Uterus (tissue), 4 donors: Measurements from ENCODE around the gene FARS2. TPM values are rescaled to one million over a fixed set of nuclear protein-coding genes. Genes with fewer than 3 reads are reported as not detected.

Source experiments
- DNase-seq, 2 donors: peaks; one replicate each; pipeline ENCODE4 v3.0.0-alpha.2; 2019 to 2020
- H3K27ac ChIP-seq, 2 donors: fragments of 200-600 bp; sonication (generic); 1 replicate in 1 of 2; 2 replicates in 1 of 2; pipeline ENCODE4 v1.5.1; 2016 to 2018
- H3K27me3 ChIP-seq, 2 donors: fragments of 200-600 bp; sonication (generic); one replicate each; pipeline ENCODE4 v1.5.1; 2018 to 2019; ENCODE audit warnings: control low read depth in 1 of 2
- H3K36me3 ChIP-seq, 2 donors: fragments of 200-600 bp; sonication (generic); one replicate each; pipeline ENCODE4 v1.5.1; 2019; ENCODE audit warnings: control low read depth in 1 of 2
- H3K4me1 ChIP-seq, 2 donors: fragments of 200-600 bp; sonication (generic); one replicate each; pipeline ENCODE4 v1.5.1; 2018 to 2019; ENCODE audit warnings: control low read depth in 1 of 2
- H3K4me3 ChIP-seq, 2 donors: fragments of 200-600 bp; sonication (generic); 1 replicate in 1 of 2; 2 replicates in 1 of 2; pipeline ENCODE4 v1.5.1; 2018 to 2019; ENCODE audit warnings: mild to moderate bottlenecking in 1 of 2
- H3K9me3 ChIP-seq, 2 donors: fragments of 200-600 bp; sonication (generic); one replicate each; pipeline ENCODE4 v1.5.1; 2019; ENCODE audit warnings: control low read depth in 1 of 2
- POLR2A ChIP-seq, 2 donors: fragments of 450-650 bp; IDR thresholded peaks; one replicate each; pipeline ENCODE4 v1.6.1; 2016; ENCODE audit warnings: antibody characterized with exemption in 2 of 2, mild to moderate bottlenecking in 1 of 2, moderate library complexity in 1 of 2
- intact Hi-C: fragments of 100-400 bp; cut with DNase I; formaldehyde crosslinking; loops from one replicate; pipeline ENCODE4 v1.15.1; 2023; ENCODE audit warnings: low total_unique reads
- total RNA-seq, 4 donors: library from RNA; depleted of rRNA in 3 of 4; stranded (reverse); fragments of >200 nt in 3 of 4; gene quantifications; one replicate each; pipeline versions ENCODE4 v1.1.0 to v1.2.4, GENCODE V29; 2014 to 2023
- TF ChIP-seq, protein P1 (sequence below), 4 experiments: fragments of 200-600 bp in 2 of 4; fragments of 450-650 bp in 2 of 4; sonication (generic) in 2 of 4; IDR thresholded peaks; one replicate each; pipeline ENCODE4 v1.5.1; 2016 to 2019; ENCODE audit warnings: antibody characterized with exemption in 4 of 4, mild to moderate bottlenecking in 2 of 4, moderate library complexity in 1 of 4
- donor health status: DM: yes; HTN: yes; CAD: no.

Gene FARS2
- total RNA-seq, 4 donors from 2014 or later: 14.4 to 32.5 (median 25.6) TPM

DNA sequence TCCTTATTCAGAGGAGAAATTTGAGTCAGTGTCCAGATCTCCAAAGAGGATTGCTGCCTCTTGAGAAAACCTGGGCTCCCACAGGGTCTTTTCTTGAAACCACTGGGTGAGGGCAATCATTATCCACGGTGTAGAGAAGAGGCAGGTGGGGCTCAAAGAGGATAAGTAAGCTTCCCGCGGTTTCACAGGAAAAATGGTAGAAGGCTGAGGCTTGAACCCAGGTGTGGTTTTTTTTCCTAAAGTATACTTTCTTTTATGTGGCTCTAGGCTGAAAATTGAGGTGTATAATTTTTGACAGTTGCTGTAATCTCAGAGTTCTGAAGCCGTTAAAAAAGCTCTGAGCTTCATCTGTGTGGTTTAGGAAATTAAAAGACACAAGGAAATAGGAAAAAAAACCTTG is 164.5 kb downstream of the FARS2 start:
- no peak overlapping the region for H3K27ac ChIP-seq
- no peak for TF ChIP-seq POLR2A (IDR thresholded peaks at IDR 0.05)
- TF ChIP-seq, protein P1, sequence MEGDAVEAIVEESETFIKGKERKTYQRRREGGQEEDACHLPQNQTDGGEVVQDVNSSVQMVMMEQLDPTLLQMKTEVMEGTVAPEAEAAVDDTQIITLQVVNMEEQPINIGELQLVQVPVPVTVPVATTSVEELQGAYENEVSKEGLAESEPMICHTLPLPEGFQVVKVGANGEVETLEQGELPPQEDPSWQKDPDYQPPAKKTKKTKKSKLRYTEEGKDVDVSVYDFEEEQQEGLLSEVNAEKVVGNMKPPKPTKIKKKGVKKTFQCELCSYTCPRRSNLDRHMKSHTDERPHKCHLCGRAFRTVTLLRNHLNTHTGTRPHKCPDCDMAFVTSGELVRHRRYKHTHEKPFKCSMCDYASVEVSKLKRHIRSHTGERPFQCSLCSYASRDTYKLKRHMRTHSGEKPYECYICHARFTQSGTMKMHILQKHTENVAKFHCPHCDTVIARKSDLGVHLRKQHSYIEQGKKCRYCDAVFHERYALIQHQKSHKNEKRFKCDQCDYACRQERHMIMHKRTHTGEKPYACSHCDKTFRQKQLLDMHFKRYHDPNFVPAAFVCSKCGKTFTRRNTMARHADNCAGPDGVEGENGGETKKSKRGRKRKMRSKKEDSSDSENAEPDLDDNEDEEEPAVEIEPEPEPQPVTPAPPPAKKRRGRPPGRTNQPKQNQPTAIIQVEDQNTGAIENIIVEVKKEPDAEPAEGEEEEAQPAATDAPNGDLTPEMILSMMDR (IDR thresholded peaks at IDR 0.05): no peak

DNA sequence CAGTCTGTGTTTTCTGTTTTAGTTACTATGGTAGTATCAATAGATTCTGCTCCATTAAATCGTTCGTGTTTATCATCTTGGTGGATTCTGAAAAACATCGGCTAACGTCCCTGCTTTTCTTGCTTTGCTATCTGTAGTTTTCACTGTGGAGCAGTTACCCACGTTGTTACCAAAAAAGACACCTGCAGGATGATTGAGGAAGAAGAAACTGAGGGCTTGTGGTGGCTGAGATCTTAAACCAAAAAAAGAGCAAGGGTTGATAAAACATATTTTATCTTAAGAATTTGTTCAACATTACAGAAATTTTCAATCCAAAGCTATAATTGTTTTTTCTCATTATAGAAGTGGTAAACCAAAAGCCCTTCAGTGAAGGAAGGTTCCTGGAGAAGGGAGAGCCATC is 166.3 kb downstream of the FARS2 start:
- TF ChIP-seq POLR2A (IDR thresholded peaks at IDR 0.05): no peak
- TF ChIP-seq, protein P1 (IDR thresholded peaks at IDR 0.05): no peak
- H3K9me3 ChIP-seq: no peaks in the 10 kb centered on the region
- H3K27me3 ChIP-seq: no peaks in the 10 kb centered on the region
- intact Hi-C loops: no loop called here
- DNase-seq: no peak
- H3K4me1 ChIP-seq: no peaks in the 10 kb centered on the region
- H3K27ac ChIP-seq: no peak overlapping the region
- no peak overlapping the region for H3K4me3 ChIP-seq
- H3K36me3 ChIP-seq: no peaks in the 10 kb centered on the region

More for the DNA sequence above, 164.5 kb downstream of the FARS2 start:
- Histone ChIP-seq H3K4me1 (no peaks in the 10 kb centered on the region), H3K36me3 (no peaks in the 10 kb centered on the region), H3K4me3 (no peak overlapping the region), H3K27me3 (no peaks in the 10 kb centered on the region), H3K9me3 (no peaks in the 10 kb centered on the region)
- DNase-seq: no peak
- intact Hi-C loops: no loop called here

DNA sequence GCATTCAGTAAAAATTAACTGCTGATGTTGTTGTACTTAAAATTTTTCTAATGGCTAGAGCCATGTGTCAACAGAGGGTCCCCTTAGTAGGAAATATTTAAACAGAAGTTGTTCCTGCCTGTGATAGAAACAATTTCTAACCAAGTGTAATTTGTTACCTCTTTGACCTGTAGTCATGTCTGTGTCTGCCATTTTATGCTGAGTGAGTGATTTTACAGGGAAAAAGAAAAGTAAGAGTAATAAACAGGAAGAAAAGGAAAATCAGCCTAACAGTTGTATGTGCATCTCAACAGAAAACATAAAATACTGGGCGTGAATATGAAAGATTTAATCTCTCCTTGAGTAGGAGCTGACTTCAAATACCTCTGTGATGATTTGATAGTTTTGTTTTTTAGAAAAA is 172.0 kb downstream of the FARS2 start:
- Histone ChIP-seq H3K36me3 (no peaks in the 10 kb centered on the region), H3K4me1 (no peaks in the 10 kb centered on the region), H3K27ac (no peak overlapping the region), H3K4me3 (no peak overlapping the region), H3K27me3 (no peaks in the 10 kb centered on the region), H3K9me3 (no peaks in the 10 kb centered on the region)
- no peak for TF ChIP-seq POLR2A (IDR thresholded peaks at IDR 0.05)
- TF ChIP-seq, protein P1 (IDR thresholded peaks at IDR 0.05): no peak
- intact Hi-C loops: no loop called here
- DNase-seq: no peak

DNA sequence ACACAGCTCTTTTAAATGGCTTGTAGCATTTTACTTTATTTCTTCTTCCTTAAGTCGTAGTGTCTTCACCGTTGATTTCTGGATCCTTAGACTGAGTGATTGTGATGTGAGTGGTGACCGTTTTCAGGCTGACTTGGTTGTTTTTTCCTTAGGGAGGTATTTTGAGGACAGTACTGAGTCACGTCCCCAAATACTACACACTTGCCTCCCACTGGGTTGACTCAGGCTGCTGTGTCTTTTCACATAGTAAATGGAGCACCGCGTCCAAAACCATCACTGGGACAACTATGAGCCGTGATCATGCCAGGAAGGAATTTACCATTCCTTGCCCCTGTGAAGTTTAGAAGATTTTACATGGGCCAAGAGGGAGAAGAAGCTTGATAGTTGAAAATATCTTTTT is 174.1 kb downstream of the FARS2 start:
- no peak for DNase-seq
- intact Hi-C loops: no loop called here
- no peak for TF ChIP-seq POLR2A (IDR thresholded peaks at IDR 0.05)
- no peaks in the 10 kb centered on the region for H3K36me3 ChIP-seq
- no peak overlapping the region for H3K27ac ChIP-seq
- no peaks in the 10 kb centered on the region for H3K27me3 ChIP-seq
- no peaks in the 10 kb centered on the region for H3K9me3 ChIP-seq
- H3K4me3 ChIP-seq: no peak overlapping the region
- H3K4me1 ChIP-seq: no peaks in the 10 kb centered on the region

DNA sequence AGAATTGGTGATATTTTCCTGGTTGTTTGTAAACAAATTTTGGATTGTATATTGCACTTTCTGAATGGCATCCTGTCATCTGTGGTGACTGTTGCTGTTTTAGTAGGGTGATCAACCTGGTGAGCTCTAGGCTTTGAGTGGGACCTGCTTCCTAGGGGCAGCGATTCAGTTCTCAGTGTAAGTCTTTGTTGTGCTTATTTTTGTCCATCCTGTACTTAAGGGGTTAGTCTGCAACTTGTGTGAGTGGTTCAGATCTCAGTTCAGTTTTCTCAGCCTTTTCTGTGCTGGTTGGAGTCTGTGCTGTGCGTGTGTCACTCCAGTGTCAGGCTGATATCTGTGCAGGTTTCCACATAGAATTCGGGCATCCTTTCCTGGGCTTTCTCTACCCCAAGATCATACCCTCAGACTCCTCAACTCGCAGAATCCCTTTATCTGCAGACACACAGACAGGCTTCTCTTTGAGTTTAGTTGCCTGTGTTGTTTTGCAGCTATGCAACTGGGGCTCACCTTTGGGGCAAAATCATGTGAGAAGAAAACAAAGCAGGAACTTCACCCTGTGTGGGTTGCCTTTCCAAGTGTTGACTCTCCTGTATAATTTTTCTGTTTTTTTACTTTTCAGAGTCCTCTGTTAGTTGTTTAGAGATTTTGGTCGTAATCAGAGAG is 177.7 kb downstream of the FARS2 start:
- TF ChIP-seq POLR2A (IDR thresholded peaks at IDR 0.05): no peak
- TF ChIP-seq, protein P1 (IDR thresholded peaks at IDR 0.05): no peak
- H3K36me3 ChIP-seq: no peaks in the 10 kb centered on the region
- DNase-seq: no peak
- H3K4me1 ChIP-seq: no peaks in the 10 kb centered on the region
- intact Hi-C loops: no loop called here
- H3K4me3 ChIP-seq: no peak overlapping the region
- H3K27ac ChIP-seq: no peak overlapping the region
- H3K27me3 ChIP-seq: no peaks in the 10 kb centered on the region
- no peaks in the 10 kb centered on the region for H3K9me3 ChIP-seq

DNA sequence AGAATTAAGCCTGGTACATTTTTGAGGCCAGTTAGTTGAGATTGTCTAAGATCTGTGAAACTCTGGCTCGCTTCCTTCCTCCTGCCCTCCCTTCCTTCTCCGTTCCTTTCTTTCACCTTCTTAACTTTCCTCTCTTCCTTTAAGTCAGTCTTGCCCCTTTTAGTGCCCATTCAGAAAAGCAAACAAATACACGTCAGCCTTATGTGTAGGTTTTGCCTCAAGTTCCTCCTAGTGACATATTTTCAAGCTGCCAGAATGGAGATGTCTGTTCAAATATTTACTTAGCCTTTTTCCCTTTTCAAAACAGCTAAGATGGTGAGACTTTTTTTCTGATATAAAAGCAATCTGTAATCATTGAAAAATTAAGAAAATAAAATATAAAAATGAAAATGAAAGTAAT is 178.4 kb downstream of the FARS2 start:
- TF ChIP-seq, protein P1 (IDR thresholded peaks at IDR 0.05): no peak
- TF ChIP-seq POLR2A (IDR thresholded peaks at IDR 0.05): no peak
- Histone ChIP-seq H3K4me1 (no peaks in the 10 kb centered on the region), H3K36me3 (no peaks in the 10 kb centered on the region), H3K27ac (no peak overlapping the region), H3K27me3 (no peaks in the 10 kb centered on the region), H3K4me3 (no peak overlapping the region), H3K9me3 (no peaks in the 10 kb centered on the region)
- intact Hi-C loops: no loop called here
- DNase-seq: no peak
